ENCODE data around the gene MNT.

MNT gene

DNA sequence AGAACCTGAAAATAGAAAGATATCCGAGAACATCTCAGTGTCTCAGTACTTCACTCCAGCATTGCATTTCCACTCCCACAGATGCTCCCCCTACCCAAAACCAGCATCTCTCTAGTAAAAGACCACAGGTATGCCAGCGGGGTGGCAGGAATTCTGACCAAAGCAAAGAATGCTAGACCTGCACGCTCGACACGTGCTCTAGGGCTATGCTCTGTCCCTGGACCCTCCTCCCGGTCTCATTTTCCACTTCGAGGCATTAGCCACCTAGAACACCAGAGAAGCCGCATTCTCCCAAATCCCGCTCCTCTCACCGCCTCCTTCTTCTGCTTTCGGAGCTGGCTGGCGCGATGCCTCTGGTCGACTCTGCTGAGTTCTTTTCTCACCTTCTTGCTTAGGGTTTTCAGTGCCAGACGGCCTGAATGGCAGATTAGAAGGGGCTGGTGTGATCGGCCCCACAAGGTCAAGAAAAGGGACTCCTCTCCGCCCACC, 65.1 kb downstream of the MNT start:
- Mint-ChIP-seq H3K4me3 (no peak overlapping the region), H3K27me3 (ENCODE audit: low read depth, poor library complexity) (no peaks in the 10 kb centered on the region), H3K4me1 (peaks cover 32% of the 10 kb centered on the region), H3K9me3 (no peaks in the 10 kb centered on the region), H3K36me3 (ENCODE audit: low read depth) (peaks cover 8% of the 10 kb centered on the region), H3K27ac (peak overlapping the region; percentile 98)
- TF ChIP-seq, protein P1, sequence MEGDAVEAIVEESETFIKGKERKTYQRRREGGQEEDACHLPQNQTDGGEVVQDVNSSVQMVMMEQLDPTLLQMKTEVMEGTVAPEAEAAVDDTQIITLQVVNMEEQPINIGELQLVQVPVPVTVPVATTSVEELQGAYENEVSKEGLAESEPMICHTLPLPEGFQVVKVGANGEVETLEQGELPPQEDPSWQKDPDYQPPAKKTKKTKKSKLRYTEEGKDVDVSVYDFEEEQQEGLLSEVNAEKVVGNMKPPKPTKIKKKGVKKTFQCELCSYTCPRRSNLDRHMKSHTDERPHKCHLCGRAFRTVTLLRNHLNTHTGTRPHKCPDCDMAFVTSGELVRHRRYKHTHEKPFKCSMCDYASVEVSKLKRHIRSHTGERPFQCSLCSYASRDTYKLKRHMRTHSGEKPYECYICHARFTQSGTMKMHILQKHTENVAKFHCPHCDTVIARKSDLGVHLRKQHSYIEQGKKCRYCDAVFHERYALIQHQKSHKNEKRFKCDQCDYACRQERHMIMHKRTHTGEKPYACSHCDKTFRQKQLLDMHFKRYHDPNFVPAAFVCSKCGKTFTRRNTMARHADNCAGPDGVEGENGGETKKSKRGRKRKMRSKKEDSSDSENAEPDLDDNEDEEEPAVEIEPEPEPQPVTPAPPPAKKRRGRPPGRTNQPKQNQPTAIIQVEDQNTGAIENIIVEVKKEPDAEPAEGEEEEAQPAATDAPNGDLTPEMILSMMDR (IDR thresholded peaks at IDR 0.05) = no peak
- DNase-seq = peak; percentile 18
